Endometrial microvascular endothelial cells (primary cell): ENCODE measurements around the gene TMEM47. TPM values are rescaled to one million over a fixed set of nuclear protein-coding genes. Genes with fewer than 3 reads are reported as not detected.

Source experiments
- in situ Hi-C: cut with HindIII; loops from 2 replicates; pipeline ENCODE4 v1.10.0; 2017; ENCODE audit warnings: low sequenced_read_pairs, low pct_unique_long_range_greater_than_20kb; ENCODE audit errors: inconsistent ontology term
- total RNA-seq: library from RNA; depleted of rRNA; stranded (reverse); fragments of >200 nt; gene quantifications from one replicate; pipeline ENCODE4 v1.2.3, GENCODE V29; 2015; ENCODE audit errors: inconsistent ontology term

TMEM47 gene
- total RNA-seq, 1 donor from 2014 or later = 21.9 TPM

DNA sequence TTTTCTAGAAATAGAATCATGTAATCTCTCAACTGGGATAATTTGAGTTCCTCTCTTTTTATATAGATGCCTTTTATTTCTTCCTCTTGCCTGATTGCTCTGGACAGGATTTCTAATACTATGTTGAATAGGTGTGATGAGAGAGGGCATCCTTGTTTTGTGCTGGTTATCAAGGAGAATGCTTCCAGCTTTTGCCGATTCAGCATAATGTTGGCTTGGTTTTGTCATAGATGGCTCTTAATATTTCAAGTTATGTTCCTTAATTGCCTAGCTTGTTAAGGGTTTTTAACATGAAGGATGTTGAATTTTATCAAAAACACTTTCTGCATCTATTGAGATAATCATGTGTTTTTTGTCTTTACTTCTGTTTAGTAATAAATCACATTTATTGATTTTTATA is 58.7 kb downstream of the TMEM47 start:
- in situ Hi-C loops = no loop called here

- in situ Hi-C loops = no loop called here
Observed at GRCh38 chrX:34586936-34587335, 70.1 kb downstream of the TMEM47 start.

GRCh38 chrX:34586346-34586911 is 70.7 kb downstream of the TMEM47 start:
- in situ Hi-C loops = no loop called here

DNA sequence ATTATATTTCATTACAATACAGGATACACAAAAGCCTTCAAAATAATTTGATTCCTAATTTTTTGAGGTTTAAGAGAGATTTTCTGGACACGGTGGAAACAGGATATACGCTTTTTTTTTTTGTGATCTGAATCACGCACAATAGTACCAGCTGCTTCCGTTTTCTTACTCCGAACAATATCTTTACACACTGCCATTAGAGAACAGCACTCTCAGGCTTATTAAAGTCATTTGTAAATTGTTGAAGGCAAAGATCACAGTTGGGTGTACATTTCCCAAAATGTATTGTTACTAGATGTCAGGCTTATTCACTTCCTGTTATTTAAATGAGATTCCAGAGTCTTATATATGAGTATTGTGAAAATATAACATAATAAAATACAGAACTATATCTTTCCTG is 71.5 kb downstream of the TMEM47 start:
- in situ Hi-C loops = no loop called here

DNA sequence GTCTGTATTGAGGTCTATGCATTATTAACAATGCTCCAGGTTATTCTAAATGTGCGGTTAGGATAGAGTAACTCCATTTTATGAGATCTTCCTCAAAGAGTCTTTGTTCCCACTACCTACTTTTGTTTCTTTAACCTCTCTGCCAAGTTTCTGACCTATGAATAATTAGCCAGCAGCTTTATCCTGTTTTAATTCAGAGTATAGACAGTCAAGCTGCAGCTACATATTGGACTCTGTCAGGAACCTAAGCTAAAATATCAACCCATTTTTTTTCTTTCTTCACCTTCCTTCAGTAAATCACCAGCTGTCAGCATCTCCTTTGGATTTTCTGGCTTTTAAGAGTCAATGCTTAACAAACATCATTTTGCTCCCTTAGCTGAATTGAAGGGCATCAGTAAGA is 72.3 kb downstream of the TMEM47 start:
- in situ Hi-C loops = no loop called here

GRCh38 chrX:34580069-34580468 is 77.0 kb downstream of the TMEM47 start:
- in situ Hi-C loops = no loop called here

DNA sequence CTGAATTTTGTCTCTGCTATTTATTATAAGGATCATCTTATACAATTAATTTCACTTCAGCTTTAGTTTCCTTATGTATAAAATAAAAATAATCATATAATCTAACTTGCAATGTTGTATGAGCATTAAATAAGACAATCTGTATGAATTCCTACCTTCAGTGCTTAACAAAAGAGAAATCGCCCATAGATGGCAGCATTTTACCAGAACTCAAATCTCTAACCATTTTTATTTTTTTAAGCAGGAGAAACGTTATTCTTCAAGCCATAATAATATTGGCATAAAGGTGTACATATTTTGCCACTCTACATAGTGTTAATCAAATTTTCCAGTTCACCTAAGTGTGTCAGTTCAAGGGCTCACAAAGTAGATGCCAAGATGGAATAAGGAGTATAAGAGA is 78.8 kb downstream of the TMEM47 start:
- in situ Hi-C loops = no loop called here
